Ecto neural progenitor cell (in vitro differentiated cells): ENCODE data around the gene KCNE2.

Source experiments
- DNase-seq: peaks from one replicate; pipeline ENCODE4 v3.0.0-alpha.2; 2018; ENCODE audit warnings: low spot score

KCNE2 gene, protein sequence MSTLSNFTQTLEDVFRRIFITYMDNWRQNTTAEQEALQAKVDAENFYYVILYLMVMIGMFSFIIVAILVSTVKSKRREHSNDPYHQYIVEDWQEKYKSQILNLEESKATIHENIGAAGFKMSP

DNA sequence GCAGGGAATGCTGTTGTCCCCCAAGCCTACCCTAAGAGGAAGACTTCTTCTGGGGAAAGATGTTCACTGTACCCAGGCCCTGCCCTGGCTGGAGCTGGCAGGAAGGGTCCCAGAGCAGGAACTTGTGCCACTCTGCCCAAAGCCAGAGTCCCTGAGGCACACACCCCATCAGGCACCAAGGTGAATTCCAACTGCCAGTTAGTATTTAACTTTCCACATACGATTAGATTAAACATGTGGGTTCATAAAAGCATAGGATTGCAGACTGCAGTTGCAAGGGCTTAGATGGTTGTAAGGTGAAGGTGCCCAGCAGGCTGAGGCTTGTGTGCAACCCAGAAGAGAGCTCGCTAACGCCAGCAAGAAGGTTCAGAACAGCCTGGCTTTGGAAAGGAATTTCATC, at the start of gene KCNE2:
KCNE2 (plus strand) TSS at position 274 of the 400 bp plus-strand sequence. CDS start 6,473 bp downstream, outside the sequence.
- no peak for DNase-seq

DNA sequence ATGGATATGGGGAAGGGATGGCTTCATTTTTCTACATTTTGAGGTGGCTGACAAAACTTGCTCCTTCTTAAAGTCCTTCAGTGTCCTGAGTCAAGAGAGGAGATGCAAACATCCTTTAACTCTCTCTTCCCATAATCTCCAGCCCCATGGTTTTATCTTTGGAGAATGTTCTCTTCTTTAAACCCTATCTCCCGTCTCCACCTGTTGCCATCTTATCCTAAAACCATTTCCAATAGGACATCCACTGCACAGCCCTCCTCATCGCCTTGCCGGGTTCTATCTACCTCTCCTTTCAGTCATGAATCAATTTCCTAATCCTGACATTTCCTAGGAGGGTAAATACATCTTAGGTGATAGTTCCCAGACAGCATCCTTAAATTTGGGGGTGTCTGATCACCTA, 44.2 kb upstream of the KCNE2 start:
- no peak for DNase-seq

DNA sequence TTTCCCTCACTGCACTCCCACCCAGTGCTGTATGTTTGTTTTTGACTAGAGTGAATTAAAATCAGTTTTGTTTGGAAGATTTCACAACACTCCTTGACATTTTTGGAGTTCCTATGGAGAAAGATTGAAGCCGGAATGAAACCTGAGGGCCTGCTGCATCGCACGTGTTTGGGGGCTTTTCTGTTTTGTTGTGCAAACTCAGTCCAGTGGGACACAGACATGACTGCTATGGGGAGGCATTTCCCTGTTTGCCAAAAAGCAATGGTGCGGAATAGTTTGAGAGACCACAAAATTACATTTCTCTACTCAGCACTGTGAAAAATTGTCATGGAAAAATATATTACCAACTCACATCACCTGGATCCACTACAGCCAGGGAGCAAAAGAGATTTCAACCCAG, 43.8 kb upstream of the KCNE2 start:
- DNase-seq = no peak

DNA sequence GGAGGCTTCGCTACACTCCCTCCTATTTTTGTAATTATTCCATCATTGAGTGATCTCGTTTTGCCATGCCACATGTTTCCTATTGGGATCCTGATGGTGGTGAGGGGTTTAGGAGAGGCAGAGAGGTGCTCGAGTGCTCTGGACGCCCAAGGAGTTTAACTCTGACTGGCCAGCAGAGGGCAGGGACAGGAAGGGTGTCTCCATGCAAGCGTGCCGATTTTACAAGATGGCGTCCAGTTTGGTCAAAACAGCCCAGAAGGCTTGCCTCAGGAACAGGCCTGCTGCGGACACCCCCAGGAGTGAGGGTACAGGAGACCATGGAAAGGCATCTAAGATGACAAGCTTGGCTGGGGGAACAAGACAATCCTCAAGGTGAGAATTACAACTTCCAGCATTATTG, 33.8 kb upstream of the KCNE2 start:
- DNase-seq = no peak

DNA sequence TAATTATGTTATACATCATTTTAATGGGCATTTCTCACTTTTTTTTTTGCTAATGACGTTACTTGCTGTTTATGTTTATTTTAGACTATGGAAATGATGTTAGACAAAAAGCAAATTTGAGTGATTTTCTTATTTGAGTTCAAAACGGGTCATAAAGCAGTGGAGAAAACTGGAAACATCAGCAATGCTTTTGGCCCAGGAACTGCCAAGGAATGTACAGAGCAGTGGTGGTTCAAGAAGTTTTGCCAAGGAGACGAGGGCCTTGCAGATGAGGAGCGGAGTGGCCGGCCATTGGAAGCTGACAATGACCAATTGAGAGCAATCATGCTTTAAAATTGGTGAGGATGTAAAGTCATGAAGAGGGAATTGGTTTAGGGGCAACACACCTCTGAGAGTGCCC, 32.1 kb upstream of the KCNE2 start:
- no peak for DNase-seq

DNA sequence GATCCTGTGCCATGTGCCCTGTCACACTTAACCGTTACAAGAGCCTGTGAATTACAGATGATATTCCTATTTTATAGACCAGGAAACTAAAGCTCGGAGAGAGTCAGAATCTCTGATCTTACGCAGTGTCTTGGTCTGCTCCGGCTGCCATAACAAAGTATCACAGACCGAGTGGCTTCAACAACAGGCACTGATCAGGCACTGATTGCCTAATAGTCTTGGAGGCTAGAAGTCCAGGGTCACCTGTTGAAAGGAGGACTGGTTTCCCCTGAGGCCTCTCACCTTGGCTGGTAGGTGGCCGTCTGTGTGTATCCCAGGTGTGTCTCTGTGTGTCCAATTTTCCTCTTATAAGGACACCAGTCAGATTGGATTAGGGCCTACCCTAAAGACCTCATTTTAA, 31.5 kb upstream of the KCNE2 start:
- no peak for DNase-seq

DNA sequence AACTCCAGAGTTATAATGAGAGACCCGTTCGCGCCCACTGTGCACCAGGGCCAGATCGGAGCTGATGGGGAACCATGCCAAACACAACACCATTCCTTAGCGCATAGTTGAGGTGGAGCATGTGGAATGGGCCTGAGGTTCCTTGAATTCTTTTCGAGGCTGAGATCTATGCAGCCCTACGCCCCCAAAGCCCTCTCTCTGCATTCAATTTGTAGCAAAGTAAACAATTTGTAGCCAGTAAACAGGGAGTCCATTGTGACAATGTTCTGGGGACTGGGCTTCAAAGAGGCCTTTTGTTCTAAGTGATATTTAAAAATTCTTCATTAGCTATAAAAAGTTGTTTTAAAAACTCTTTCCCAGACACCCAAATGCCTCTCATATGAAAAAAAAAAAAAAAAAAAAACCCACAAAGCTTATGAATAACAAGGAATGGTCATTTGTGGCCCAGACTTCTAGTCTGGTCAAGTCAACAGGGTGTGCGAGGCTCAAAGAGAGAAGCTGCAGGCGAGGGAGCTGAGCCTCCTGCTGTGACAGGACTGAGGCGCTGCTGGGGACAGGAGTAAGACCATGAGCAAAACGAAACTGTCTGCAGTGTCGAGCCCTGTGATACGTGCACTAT, 30.6 kb upstream of the KCNE2 start:
- no peak for DNase-seq

DNA sequence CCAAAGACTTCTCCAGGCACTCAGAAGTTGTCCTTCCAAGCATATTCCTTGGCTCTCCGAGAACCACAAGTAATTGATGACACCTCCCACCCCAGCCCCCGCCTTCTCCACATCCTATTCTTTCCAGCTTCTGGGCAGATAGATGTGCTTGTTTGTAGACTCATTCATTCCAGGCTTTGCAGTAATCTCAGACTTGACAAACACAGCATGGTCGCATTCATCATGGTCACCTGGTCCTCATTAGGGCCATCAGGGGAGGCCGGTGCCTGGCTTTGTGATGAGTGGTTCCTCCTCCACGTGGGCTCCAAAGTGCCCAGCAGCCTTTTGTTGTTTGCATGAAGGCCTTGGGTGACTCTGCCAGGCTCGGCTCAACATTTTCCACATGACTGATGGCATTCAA, 28.5 kb upstream of the KCNE2 start:
- DNase-seq = no peak

DNA sequence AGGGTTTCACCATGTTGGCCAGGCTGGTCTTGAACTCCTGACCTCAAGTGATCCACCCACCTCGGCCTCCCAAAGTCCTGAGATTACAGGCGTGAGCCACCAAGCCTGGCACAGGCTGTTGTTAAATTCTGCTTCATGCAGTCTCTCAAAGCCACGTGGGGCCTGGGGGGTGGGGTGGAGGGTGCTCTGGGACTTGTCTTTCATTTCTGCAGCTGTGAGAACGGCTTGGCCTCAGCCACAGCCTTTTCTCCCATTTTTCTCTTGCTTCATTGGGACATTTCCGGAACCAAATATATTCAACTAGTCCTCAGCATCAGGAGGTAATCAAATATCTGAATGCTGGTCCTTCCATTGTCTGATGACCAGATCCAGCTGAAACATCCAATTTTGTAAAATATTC, 27.6 kb upstream of the KCNE2 start:
- no peak for DNase-seq

DNA sequence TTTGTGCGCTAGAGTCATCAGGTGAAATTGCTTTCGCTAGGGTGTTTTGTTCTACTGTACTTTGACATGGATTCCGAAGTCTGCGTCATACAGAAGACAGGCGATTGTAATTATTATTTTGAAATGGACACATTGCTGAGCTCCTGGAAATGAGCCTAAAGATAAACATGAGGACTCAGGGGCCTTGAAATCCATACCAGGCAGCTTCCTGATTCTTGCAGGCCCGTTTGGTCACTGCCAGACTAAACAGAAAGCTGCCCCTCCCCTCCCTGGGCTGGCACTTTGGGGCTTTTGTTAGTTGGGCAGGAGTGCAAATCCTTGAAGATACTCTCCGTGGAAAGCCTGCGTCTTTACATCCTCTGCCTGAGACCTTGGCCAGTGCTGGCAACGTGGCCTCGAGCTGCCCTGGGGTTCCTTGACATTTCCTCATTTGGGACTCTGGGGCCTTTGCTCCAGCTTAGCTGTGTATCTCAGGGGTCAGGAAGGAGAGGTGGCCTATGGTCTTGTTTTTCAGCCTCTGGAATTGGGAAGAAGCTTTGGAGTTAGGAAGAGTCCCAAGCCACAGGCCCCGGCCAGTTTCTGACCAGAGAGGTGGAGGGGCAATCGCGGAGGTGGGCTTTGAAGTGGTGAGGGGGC, 26.9 kb upstream of the KCNE2 start:
- no peak for DNase-seq

DNA sequence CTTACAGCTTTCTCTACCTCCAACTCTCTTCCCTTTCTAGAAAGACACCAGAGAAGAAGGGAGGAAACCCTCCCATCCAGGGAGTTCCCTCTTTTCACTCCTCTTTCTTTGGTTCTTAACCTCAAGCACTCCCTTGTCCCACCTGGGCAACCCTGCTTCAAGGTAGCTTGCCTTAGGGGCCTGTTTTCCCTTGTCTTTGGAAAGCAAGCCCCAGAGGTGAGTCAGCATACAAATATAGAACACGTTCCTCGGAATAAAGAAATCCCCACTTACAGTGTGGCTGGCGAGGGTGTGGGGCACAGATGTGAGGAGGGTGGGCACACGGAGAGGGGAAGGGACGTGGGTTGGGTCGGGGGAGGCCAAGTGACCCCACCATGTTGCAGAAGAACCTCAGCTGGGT, 26.1 kb upstream of the KCNE2 start:
- DNase-seq = no peak

DNA sequence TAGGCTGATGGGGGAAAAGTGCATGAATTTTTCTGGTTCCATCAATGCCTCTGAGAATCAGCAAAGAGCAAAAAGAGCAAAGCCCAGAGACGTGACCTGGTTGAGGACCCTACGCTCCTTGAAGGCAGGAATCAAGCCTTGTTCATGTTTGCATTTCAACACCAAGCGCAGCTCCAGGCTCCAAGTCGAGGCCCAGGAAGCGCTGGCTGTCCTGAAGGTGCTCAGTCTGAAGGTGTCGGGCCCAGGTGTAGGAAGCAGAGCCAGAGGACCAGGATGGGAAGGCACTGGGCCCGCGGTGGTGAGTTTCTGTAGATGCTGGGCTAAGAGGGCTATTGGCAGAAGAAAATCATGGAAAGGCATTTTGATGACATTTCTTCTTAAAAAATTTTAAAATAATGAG, 25.6 kb upstream of the KCNE2 start:
- no peak for DNase-seq

DNA sequence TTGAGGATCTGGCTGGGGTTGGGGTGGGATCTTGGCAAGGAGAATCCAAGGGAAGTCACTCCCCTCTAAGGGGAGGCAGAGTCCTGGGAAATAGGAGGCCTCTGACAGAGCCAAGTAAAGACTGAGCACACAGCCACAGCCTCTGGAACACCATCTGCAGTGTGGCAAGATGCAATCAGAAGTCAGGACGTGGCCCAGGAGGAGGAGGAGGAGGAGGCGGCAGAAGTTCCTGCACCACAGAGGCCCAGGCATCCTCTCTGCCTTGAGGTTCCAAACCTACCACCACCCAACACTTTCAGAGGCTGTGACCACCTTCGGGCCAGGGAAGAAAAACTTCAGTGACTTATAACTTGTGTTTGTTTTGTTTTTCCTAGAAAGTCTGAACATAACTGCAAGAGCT, 23.7 kb upstream of the KCNE2 start:
- DNase-seq = no peak

DNA sequence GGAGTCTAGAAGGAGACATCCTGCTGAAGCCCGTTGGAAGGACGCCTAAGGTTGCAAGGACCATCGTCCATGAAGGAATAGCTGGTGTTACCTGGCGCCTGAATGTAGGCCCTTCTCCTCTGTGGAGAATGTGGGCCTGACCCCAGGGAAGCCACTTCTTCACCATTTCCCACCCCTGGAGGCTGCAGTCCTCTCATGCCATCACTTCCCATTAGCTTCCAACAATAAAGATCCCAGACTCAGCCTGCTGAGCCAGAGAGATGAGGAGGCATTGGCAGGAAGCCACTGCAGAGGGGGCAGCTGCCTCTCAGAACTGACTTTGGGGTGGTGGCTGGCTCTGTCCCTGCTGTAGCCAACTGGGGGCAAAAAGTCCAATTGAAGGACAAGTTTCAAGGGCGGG, 21.3 kb upstream of the KCNE2 start:
- DNase-seq = no peak

DNA sequence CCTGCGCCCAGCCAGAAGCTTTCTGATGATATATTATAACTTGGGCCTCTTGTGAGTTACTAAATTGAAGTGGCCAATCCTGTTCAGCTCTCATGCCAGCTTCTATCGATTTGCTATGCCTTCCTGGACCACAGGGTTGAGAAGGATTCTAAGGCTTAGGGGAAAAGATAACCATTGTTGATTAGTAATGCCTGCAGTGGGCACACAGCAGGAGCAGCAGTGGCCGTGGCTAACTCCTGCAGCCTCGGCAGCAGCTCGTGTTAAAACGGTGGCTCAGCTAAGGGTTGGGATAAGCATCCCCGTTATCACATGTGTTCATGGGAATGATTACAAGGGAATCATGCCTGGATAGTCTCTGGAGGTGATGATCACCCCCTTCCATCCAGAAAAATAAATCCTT, 20.5 kb upstream of the KCNE2 start:
- no peak for DNase-seq

DNA sequence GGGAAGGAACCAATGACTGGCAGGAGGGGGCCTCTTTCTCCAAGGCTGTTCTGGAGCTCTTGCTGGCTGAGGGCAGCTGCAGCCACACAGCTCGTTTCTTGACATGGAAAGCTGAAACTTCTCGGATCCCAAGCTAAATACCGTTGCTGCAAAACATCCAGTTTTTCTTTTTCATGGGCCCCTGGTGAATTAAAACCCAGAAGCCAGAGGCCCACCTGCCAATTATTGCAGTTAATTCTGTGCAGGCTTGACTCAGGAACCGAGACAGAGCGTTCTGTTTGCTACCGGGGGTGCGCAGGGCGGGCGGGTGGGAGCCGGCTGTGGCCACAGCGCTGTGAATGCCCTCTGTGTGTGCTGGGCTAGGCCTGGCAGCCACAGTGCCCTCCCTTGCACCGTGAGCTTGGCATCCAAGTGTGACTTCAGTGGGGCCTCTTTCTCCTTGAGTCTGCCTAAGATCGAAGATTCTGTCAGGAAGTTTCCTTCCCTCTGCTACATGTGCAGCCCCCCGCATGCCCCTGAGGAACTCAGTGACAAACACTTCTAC, 19.9 kb upstream of the KCNE2 start:
- no peak for DNase-seq

DNA sequence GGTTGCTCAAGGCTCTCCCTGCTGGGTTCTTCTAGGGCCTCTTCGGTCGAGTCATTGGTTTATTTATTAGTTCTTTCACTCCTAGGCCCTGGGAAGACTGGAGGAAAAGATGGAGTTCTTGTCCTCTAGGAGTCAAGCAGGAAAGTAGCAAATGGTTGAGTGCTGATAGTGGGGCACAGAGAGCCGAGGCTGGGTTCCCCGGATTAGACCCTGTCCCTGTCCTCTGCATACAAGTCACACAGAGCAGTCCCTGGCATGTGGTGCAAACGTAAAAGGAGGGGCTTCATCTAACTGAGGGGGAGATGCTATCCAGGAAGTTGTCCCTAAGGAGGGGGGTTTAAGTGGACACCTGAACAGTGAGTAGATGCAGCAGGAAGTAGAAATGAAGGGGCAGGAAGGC, 19.2 kb upstream of the KCNE2 start:
- no peak for DNase-seq

DNA sequence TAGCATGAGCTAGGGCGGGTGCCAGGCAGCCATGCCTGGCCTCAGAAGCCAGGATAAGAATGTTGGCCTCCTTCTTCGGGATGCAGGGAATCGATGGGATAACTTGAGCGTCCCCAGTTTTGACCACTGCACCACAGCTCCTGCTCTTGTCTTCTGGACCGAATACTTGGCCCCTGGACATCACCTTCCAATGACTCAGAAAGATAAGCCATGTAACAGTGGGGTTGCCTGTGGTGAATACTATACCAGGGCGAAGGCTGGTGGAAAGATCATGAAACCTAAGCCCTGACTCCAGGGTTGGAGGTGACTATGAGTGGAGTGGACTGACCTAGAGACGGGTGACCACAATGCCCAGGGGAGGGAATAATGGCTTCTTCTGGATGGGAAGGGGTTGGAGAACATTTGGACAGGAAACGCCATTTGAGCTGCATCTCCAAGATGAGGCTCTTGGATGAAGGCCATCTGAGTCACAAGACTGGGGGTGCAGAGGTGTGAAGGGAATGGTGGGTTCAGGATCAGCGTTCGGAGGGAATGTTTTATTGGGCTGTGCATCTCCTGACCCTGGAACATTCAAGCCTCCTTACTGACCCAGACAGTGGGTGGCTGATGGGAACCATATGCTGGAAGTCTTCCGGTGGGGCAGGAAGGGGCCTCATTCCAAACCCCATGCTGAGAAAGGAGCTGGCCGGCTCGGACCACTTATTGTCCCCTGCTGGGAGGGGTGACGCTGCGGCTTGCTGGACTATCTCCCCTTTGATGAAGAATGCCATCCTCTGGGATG, 18.5 kb upstream of the KCNE2 start:
- DNase-seq = no peak

DNA sequence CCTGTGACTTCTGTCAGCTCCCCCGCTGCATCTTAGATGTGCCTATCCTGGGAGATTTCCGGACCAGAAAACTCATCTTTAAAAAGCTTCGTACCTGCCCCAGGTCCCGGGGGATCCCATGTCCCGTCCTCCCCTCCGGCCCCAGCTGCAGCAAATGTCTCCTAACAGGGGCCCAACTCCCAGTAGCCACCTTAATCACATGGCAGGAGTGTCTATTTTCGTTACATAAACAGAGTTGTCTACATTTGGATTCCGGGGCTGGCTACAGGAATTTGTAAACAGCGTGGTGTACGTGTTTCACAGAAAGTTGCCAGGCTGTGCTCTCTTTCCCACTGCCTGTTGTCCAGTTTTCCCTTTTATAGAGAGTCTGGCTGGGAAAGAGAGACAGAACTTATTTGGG, 17.9 kb upstream of the KCNE2 start:
- DNase-seq = no peak

DNA sequence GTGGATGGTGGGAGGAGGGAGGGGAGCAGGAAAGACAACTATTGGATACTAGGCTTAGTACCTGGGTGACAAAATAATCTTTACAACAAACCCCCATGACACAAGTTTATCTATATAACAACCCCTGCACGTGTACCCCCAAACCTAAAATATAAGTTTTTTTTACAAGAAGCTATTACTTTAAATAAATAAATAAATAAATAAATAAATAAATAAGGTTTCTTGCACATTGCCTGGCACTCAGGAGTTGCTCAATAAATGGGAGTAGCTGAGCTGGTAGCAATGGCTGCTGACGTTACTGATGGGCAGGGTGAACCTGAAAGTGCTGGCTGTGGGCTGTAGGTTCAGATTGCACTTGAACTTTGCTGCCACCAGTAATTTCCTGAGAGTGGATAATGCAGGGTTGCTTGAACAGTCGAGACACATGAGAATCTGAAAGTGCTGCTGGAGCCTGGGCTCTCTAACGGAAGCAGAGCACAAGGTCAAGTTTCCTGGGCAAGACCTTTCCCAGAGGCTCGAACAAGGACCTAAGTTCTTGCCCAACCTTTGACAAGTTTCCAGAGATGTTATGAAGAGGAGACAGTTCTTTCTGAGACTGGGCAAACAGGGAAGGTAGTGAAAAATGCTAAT, 14.8 kb upstream of the KCNE2 start:
- no peak for DNase-seq

DNA sequence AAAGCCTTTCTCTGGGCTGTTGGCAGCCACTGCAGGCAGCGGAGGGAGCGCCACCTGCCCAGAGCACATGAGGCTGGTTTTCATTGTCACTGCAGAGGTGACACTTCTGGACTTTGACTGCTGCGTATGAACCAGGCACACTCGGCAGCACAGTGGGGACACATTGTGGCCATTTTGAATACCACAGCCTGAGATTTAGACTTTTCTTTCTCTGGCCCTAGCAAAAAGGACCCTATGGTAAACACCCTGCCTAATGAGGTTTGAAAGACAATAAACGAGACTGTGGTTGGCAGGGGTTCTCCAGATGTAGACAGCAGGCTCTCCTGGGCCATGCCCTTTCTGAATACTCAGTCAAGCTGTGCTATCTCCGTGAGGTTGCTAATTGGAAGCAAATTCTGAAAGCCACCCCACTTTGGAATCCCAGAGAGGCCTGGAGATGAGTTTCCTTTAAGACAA, 12.0 kb upstream of the KCNE2 start:
- no peak for DNase-seq

DNA sequence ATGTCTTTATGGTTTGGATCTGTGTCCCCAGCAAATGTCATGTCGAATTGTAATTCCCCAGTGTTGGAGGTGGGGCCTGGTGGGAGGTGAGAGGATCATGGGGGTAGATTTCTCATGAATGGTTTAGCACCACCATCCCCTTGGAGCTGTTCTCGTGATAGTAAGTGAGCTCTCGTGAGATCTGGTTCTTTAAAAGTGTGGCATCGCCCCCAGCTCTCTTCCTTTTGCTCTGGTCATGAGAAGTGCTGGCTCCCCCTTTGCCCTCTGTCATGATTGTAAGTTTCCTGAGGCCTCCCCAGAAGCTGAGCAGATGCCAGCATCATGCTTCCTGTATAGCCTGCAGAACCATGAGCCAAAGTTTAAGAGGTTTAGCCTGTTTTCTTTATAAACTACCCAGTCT, 11.2 kb upstream of the KCNE2 start:
- no peak for DNase-seq
